SJCRH30 (cell line): ENCODE measurements around the gene HNRNPA3. TPM values are rescaled to one million over a fixed set of nuclear protein-coding genes. Genes with fewer than 3 reads are reported as not detected.
A peak's percentile ranks its signal among the peaks of the same experiment; 100 is the strongest.

Experiments
- DNase-seq, 2 experiments: peaks; one replicate each; pipeline ENCODE4 v3.0.0-alpha.2; 2015 to 2020
- H3K27ac ChIP-seq: fragments of 250-450 bp; sonication (Bioruptor Pico); 2 replicates; pipeline ENCODE4 v1.5.1; 2020; ENCODE audit warnings: mild to moderate bottlenecking, moderate library complexity
- H3K27me3 ChIP-seq: fragments of 250-450 bp; sonication (Bioruptor Pico); 2 replicates; pipeline ENCODE4 v1.5.1; 2020; ENCODE audit warnings: mild to moderate bottlenecking, moderate library complexity
- H3K36me3 ChIP-seq: fragments of 250-450 bp; sonication (Bioruptor Pico); 2 replicates; pipeline ENCODE4 v1.5.1; 2020; ENCODE audit warnings: mild to moderate bottlenecking, moderate library complexity
- H3K4me1 ChIP-seq: fragments of 250-450 bp; sonication (Bioruptor Pico); 2 replicates; pipeline ENCODE4 v1.5.1; 2020; ENCODE audit warnings: mild to moderate bottlenecking, moderate library complexity
- H3K4me3 ChIP-seq: fragments of 250-450 bp; sonication (Bioruptor Pico); 2 replicates; pipeline ENCODE4 v1.5.1; 2020; ENCODE audit warnings: mild to moderate bottlenecking, moderate library complexity
- H3K9me3 ChIP-seq: fragments of 250-450 bp; sonication (Bioruptor Pico); replicated peaks from 2 replicates; pipeline ENCODE4 v1.5.1; 2020; ENCODE audit warnings: mild to moderate bottlenecking, moderate library complexity
- total RNA-seq: library from RNA; depleted of rRNA; stranded (reverse); fragments of >200 nt; shearing (Covaris generic); gene quantifications from 2 replicates; pipeline ENCODE4 v1.2.3, GENCODE V29; 2014

HNRNPA3 gene
- total RNA-seq, 1 experiment from 2014 or later = 159 TPM

GRCh38 chr2:177251165-177251542 is 38.6 kb downstream of the HNRNPA3 start:
- no peaks in the 10 kb centered on the region for H3K27me3 ChIP-seq
- no peak for DNase-seq
- no peak overlapping the region; the same call in 1 of the 2 replicates for H3K27ac ChIP-seq
- H3K4me1 ChIP-seq = peaks cover 2% of the 10 kb centered on the region; the same call in 1 of the 2 replicates
- H3K36me3 ChIP-seq = peaks cover 12% of the 10 kb centered on the region
- H3K9me3 ChIP-seq = no peaks in the 10 kb centered on the region
- H3K4me3 ChIP-seq = no peak overlapping the region

GRCh38 chr2:177252808-177253531 is 40.4 kb downstream of the HNRNPA3 start:
- peaks cover 2% of the 10 kb centered on the region; the same call in 1 of the 2 replicates for H3K4me1 ChIP-seq
- no peak for DNase-seq
- H3K4me3 ChIP-seq = no peak overlapping the region
- no peaks in the 10 kb centered on the region for H3K9me3 ChIP-seq
- peaks cover 14% of the 10 kb centered on the region for H3K36me3 ChIP-seq
- H3K27me3 ChIP-seq = no peaks in the 10 kb centered on the region
- no peak overlapping the region for H3K27ac ChIP-seq

- H3K27me3 ChIP-seq = no peaks in the 10 kb centered on the region
- peaks cover 2% of the 10 kb centered on the region; the same call in 1 of the 2 replicates for H3K4me1 ChIP-seq
- H3K36me3 ChIP-seq = peaks cover 19% of the 10 kb centered on the region
- no peak overlapping the region for H3K27ac ChIP-seq
- H3K9me3 ChIP-seq = no peaks in the 10 kb centered on the region
- DNase-seq = no peak
- no peak overlapping the region for H3K4me3 ChIP-seq
Observed at GRCh38 chr2:177253704-177254103, 41.1 kb downstream of the HNRNPA3 start.

GRCh38 chr2:177254433-177255226 is 42.0 kb downstream of the HNRNPA3 start:
- H3K36me3 ChIP-seq = peaks cover 21% of the 10 kb centered on the region
- no peaks in the 10 kb centered on the region for H3K9me3 ChIP-seq
- H3K4me1 ChIP-seq = peaks cover 2% of the 10 kb centered on the region; the same call in 1 of the 2 replicates
- H3K27ac ChIP-seq = no peak overlapping the region
- DNase-seq = peak; percentile 26 to 34
- no peak overlapping the region for H3K4me3 ChIP-seq
- no peaks in the 10 kb centered on the region for H3K27me3 ChIP-seq

GRCh38 chr2:177255227-177255601 is 42.6 kb downstream of the HNRNPA3 start:
- Histone ChIP-seq H3K4me1 (peaks cover 2% of the 10 kb centered on the region; the same call in 1 of the 2 replicates), H3K9me3 (no peaks in the 10 kb centered on the region), H3K4me3 (no peak overlapping the region), H3K27ac (no peak overlapping the region), H3K36me3 (peaks cover 20% of the 10 kb centered on the region), H3K27me3 (no peaks in the 10 kb centered on the region)
- DNase-seq = no peak

- H3K27me3 ChIP-seq = no peaks in the 10 kb centered on the region
- H3K4me3 ChIP-seq = no peak overlapping the region
- peaks cover 18% of the 10 kb centered on the region for H3K36me3 ChIP-seq
- H3K9me3 ChIP-seq = no peaks in the 10 kb centered on the region
- H3K27ac ChIP-seq = no peak overlapping the region
- no peak for DNase-seq
- H3K4me1 ChIP-seq = peaks cover 2% of the 10 kb centered on the region; the same call in 1 of the 2 replicates
Observed at GRCh38 chr2:177256026-177256425, 43.4 kb downstream of the HNRNPA3 start.

GRCh38 chr2:177256695-177257094 is 44.1 kb downstream of the HNRNPA3 start:
- Histone ChIP-seq H3K27me3 (no peaks in the 10 kb centered on the region), H3K36me3 (peaks cover 18% of the 10 kb centered on the region), H3K4me3 (no peak overlapping the region), H3K4me1 (peaks cover 2% of the 10 kb centered on the region; the same call in 1 of the 2 replicates), H3K9me3 (no peaks in the 10 kb centered on the region), H3K27ac (no peak overlapping the region)
- no peak for DNase-seq

- H3K27ac ChIP-seq = no peak overlapping the region
- DNase-seq = no peak
- peaks cover 18% of the 10 kb centered on the region for H3K36me3 ChIP-seq
- no peaks in the 10 kb centered on the region for H3K27me3 ChIP-seq
- peaks cover under 1% of the 10 kb centered on the region; the same call in 1 of the 2 replicates for H3K4me1 ChIP-seq
- H3K9me3 ChIP-seq = no peaks in the 10 kb centered on the region
- no peak overlapping the region for H3K4me3 ChIP-seq
Observed at GRCh38 chr2:177257471-177257870, 44.9 kb downstream of the HNRNPA3 start.

GRCh38 chr2:177258059-177258458 is 45.5 kb downstream of the HNRNPA3 start:
- no peak for DNase-seq
- H3K36me3 ChIP-seq = peaks cover 18% of the 10 kb centered on the region
- H3K9me3 ChIP-seq = no peaks in the 10 kb centered on the region
- H3K4me3 ChIP-seq = no peak overlapping the region
- no peak overlapping the region for H3K27ac ChIP-seq
- H3K4me1 ChIP-seq = no peaks in the 10 kb centered on the region
- no peaks in the 10 kb centered on the region for H3K27me3 ChIP-seq

GRCh38 chr2:177260379-177260778 is 47.8 kb downstream of the HNRNPA3 start:
- no peaks in the 10 kb centered on the region for H3K27me3 ChIP-seq
- peaks cover 11% of the 10 kb centered on the region for H3K36me3 ChIP-seq
- H3K4me1 ChIP-seq = no peaks in the 10 kb centered on the region
- DNase-seq = no peak
- no peaks in the 10 kb centered on the region for H3K9me3 ChIP-seq
- no peak overlapping the region for H3K4me3 ChIP-seq
- H3K27ac ChIP-seq = no peak overlapping the region

GRCh38 chr2:177261116-177262060 is 48.8 kb downstream of the HNRNPA3 start:
- DNase-seq = no peak
- H3K27ac ChIP-seq = no peak overlapping the region
- no peak overlapping the region; the same call in 1 of the 2 replicates for H3K4me3 ChIP-seq
- peaks cover 11% of the 10 kb centered on the region for H3K36me3 ChIP-seq
- H3K4me1 ChIP-seq = peaks cover 9% of the 10 kb centered on the region
- H3K9me3 ChIP-seq = no peaks in the 10 kb centered on the region
- no peaks in the 10 kb centered on the region for H3K27me3 ChIP-seq

- H3K4me3 ChIP-seq = peak overlapping the region; percentile 92
- H3K27me3 ChIP-seq = no peaks in the 10 kb centered on the region
- H3K4me1 ChIP-seq = peaks cover 16% of the 10 kb centered on the region
- no peaks in the 10 kb centered on the region for H3K9me3 ChIP-seq
- peaks cover 11% of the 10 kb centered on the region for H3K36me3 ChIP-seq
- no peak for DNase-seq
- H3K27ac ChIP-seq = no peak overlapping the region
Observed at GRCh38 chr2:177262092-177262491, 49.5 kb downstream of the HNRNPA3 start.

- peaks cover 8% of the 10 kb centered on the region for H3K36me3 ChIP-seq
- H3K4me1 ChIP-seq = peaks cover 17% of the 10 kb centered on the region
- no peaks in the 10 kb centered on the region for H3K27me3 ChIP-seq
- no peak for DNase-seq
- H3K9me3 ChIP-seq = no peaks in the 10 kb centered on the region
- peak overlapping the region; percentile 93 for H3K27ac ChIP-seq
- H3K4me3 ChIP-seq = peak overlapping the region; percentile 92
Observed at GRCh38 chr2:177262958-177263450, 50.4 kb downstream of the HNRNPA3 start.
